Esophagus squamous epithelium (tissue), 4 donors: ENCODE measurements around the gene PIGV.

Experiments
- POLR2A ChIP-seq, 4 donors: fragments of 450-650 bp; IDR thresholded peaks; one replicate each; pipeline ENCODE4 v1.6.1; 2017; ENCODE audit warnings: antibody characterized with exemption in 4 of 4, mild to moderate bottlenecking in 4 of 4, moderate library complexity in 3 of 4
- TF ChIP-seq, protein P1 (sequence below), 6 experiments: fragments of 450-650 bp in 4 of 6; fragments of 200-600 bp in 2 of 6; sonication (generic) in 2 of 6; IDR thresholded peaks; one replicate each; pipeline ENCODE4 v1.5.1; 2016 to 2019; ENCODE audit warnings: antibody characterized with exemption in 6 of 6, mild to moderate bottlenecking in 4 of 6, moderate library complexity in 4 of 6

DNA sequence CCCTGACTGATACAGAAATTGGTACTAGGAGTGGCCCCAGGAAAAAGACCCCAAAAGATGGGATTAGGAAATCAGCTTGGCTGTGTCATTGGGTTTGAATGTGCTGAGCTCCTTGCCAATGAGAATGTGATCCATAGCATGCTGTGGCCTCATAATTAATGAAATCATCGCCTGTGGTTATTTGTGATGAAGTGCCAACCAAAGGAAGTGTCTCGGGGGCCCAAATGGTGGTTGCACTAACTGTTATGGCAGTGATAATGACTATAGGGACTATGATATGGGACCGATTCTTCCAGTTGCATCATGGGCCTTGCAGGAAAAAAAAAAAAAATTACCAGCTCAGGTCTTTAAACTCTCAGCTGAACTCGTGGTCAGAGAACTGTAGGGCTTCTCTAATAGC, 23.3 kb downstream of the PIGV start:
- TF ChIP-seq, protein P1, sequence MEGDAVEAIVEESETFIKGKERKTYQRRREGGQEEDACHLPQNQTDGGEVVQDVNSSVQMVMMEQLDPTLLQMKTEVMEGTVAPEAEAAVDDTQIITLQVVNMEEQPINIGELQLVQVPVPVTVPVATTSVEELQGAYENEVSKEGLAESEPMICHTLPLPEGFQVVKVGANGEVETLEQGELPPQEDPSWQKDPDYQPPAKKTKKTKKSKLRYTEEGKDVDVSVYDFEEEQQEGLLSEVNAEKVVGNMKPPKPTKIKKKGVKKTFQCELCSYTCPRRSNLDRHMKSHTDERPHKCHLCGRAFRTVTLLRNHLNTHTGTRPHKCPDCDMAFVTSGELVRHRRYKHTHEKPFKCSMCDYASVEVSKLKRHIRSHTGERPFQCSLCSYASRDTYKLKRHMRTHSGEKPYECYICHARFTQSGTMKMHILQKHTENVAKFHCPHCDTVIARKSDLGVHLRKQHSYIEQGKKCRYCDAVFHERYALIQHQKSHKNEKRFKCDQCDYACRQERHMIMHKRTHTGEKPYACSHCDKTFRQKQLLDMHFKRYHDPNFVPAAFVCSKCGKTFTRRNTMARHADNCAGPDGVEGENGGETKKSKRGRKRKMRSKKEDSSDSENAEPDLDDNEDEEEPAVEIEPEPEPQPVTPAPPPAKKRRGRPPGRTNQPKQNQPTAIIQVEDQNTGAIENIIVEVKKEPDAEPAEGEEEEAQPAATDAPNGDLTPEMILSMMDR (IDR thresholded peaks at IDR 0.05): no peak
- no peak for TF ChIP-seq POLR2A (IDR thresholded peaks at IDR 0.05)
